Chondrocyte (in vitro differentiated cells): ENCODE data around the gene LLPH. TPM values are rescaled to one million over a fixed set of nuclear protein-coding genes. Genes with fewer than 3 reads are reported as not detected.

ENCODE experiments used
- DNase-seq: peaks from one replicate; pipeline ENCODE4 v3.0.0; 2021; ENCODE audit warnings: mixed read lengths, low spot score
- H3K27ac Mint-ChIP-seq: one replicate; pipeline ENCODE4 v1.8.0; 2021; ENCODE audit warnings: mild to moderate bottlenecking, moderate library complexity, mixed read lengths; ENCODE audit not compliant: unreplicated experiment
- H3K27me3 Mint-ChIP-seq: 2 replicates; pipeline ENCODE4 v1.8.0; 2021; ENCODE audit warnings: low read depth, mixed read lengths
- H3K36me3 Mint-ChIP-seq: 2 replicates; pipeline ENCODE4 v1.8.0; 2021; ENCODE audit warnings: low read depth, mixed read lengths
- H3K4me1 Mint-ChIP-seq: 2 replicates; pipeline ENCODE4 v1.8.0; 2021; ENCODE audit warnings: low read depth, mild to moderate bottlenecking, mixed read lengths
- H3K4me3 Mint-ChIP-seq: one replicate; pipeline ENCODE4 v1.8.0; 2021; ENCODE audit warnings: mild to moderate bottlenecking, moderate library complexity, mixed read lengths; ENCODE audit not compliant: unreplicated experiment
- H3K9me3 Mint-ChIP-seq: 2 replicates; pipeline ENCODE4 v1.8.0; 2021; ENCODE audit warnings: low read depth, mixed read lengths
- total RNA-seq: library from RNA; stranded (reverse); gene quantifications from 3 replicates; pipeline ENCODE4 v1.2.1, GENCODE V29; 2021
- TF ChIP-seq, protein P1 (sequence below): fragments of 200-600 bp; sonication (generic); IDR thresholded peaks from 2 replicates; pipeline ENCODE4 v1.5.0; 2021; ENCODE audit warnings: antibody characterized with exemption, mild to moderate bottlenecking, moderate library complexity

The LLPH gene
- total RNA-seq, 1 donor from 2014 or later = 22.8 TPM

DNA sequence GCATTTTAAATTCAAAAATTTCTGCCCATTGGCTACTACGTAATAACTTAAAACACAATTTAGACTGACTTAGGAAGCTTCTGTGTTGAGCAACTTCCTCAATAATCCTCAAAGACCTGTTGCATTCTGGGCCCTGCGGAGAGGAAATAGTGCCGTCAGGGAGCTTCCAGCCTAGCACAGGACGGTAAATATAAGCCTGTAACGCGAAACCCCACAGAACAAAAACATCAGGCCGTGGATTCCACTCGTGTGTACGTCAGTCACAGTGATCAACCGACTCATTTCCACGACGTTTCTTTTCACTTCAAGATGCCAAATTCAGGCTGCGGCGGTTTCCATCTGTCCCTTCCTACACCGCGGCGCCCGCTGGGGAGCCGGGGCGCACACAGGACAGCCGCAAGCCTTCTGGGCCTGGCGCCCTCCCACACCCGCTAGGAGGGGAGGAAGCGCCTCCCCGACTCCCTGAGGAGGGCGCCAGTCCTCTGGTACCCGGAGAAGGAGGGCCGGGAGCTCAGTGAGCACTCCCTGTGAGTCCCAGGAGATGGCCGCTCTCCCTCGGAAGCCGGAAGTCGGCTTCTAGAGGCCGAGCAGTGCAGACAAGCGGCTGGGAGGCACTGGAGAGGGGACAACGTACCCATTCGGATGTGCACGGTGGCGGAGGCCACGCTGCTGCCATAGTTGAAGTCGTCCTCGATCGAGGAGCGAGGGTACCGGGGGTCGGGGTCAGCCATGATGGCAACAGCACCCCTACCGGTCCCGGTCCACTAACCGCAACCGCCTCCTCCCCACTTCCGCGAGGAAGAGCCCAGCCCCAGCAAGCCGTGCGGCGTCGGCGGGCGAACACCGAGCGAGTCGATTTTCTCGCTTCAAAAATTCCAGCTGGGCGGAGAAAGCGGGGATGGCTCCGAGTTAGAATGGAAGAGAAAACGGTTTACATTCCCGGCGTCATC lies 38.9 kb upstream of the LLPH start, which contains the start of gene TMBIM4:
Gene TMBIM4, minus strand, starts transcription at position 776 of the 950 bp plus-strand sequence. Its CDS starts 45 bp downstream, at position 731.
- peaks cover 15% of the 10 kb centered on the region for H3K4me1 Mint-ChIP-seq
- DNase-seq = peak; percentile 92
- H3K4me3 Mint-ChIP-seq = peak within 1 kb of the TSS; percentile 88
- H3K27me3 Mint-ChIP-seq = no peaks in the 10 kb centered on the region
- peak within 1 kb of the TSS; percentile 98 for H3K27ac Mint-ChIP-seq
- TF ChIP-seq, protein P1, sequence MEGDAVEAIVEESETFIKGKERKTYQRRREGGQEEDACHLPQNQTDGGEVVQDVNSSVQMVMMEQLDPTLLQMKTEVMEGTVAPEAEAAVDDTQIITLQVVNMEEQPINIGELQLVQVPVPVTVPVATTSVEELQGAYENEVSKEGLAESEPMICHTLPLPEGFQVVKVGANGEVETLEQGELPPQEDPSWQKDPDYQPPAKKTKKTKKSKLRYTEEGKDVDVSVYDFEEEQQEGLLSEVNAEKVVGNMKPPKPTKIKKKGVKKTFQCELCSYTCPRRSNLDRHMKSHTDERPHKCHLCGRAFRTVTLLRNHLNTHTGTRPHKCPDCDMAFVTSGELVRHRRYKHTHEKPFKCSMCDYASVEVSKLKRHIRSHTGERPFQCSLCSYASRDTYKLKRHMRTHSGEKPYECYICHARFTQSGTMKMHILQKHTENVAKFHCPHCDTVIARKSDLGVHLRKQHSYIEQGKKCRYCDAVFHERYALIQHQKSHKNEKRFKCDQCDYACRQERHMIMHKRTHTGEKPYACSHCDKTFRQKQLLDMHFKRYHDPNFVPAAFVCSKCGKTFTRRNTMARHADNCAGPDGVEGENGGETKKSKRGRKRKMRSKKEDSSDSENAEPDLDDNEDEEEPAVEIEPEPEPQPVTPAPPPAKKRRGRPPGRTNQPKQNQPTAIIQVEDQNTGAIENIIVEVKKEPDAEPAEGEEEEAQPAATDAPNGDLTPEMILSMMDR = peak; percentile 70
- peaks cover 8% of the 10 kb centered on the region for H3K36me3 Mint-ChIP-seq
- peaks cover 14% of the 10 kb centered on the region for H3K9me3 Mint-ChIP-seq

DNA sequence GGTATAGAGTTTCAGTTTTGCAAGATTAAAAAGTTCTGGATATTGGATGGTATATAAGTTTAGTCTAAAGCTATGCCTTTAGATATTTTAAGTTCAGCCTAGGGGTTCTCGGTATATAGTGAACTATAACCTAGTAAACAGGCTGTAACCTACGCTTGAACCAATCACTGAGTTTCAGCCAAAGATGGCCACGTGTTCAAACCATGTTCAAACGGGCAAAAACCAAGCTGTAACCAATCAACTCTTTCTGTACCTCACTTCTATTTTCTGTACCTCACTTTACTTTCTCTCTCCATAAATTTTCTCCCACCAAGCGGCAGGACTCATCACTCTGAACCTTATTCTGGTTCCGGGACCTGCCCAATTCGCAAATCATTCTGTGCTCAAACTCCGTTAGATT lies 37.9 kb upstream of the LLPH start:
- Mint-ChIP-seq H3K36me3 (peaks cover 8% of the 10 kb centered on the region), H3K9me3 (peaks cover 16% of the 10 kb centered on the region), H3K27ac (peak overlapping the region; percentile 98), H3K27me3 (no peaks in the 10 kb centered on the region), H3K4me3 (peak overlapping the region; percentile 88), H3K4me1 (peaks cover 15% of the 10 kb centered on the region)
- TF ChIP-seq, protein P1 = no peak
- DNase-seq = no peak

DNA sequence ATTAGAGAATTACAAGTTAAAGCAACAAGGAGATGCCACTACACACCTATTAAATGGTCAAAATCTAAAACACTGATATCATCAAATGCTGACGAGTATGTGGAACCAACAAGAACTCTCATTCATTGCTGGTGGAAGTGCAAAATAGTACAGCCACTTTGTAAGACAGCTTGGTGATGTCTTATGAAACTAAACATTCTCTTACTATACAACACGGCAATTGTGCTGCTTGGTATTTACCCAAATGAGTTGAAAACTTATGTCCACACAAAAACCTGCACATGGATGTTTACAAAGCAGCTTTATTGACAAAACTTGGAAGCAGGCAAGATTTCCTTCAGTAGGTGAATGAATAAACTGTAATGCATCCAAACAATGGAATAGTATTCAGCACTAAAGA lies 36.0 kb upstream of the LLPH start:
- no peaks in the 10 kb centered on the region for H3K27me3 Mint-ChIP-seq
- peaks cover 8% of the 10 kb centered on the region for H3K36me3 Mint-ChIP-seq
- no peak for DNase-seq
- TF ChIP-seq, protein P1 = no peak
- H3K4me1 Mint-ChIP-seq = peaks cover 15% of the 10 kb centered on the region
- H3K9me3 Mint-ChIP-seq = peaks cover 16% of the 10 kb centered on the region
- no peak overlapping the region for H3K27ac Mint-ChIP-seq
- H3K4me3 Mint-ChIP-seq = no peak overlapping the region

DNA sequence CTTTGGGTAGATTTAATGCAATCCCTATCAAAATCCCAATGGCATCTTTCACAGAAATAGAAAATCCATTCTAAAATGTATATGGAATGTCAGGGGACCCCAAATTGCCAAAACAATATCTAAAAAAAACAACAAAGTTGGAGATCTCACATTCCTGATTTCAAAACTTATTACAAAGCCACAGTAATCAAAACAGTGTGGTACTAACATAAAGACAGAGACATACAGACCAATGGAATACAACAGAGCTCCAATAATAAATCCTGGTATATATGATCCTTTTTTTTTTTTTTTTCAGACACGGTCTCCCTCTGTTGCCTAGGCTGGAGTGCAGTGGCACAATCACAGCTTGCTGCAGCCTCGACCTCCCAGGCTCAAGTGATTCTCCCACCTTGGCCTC lies 34.6 kb upstream of the LLPH start:
- TF ChIP-seq, protein P1 = no peak
- H3K4me3 Mint-ChIP-seq = no peak overlapping the region
- H3K9me3 Mint-ChIP-seq = peaks cover 16% of the 10 kb centered on the region
- no peak for DNase-seq
- no peak overlapping the region for H3K27ac Mint-ChIP-seq
- no peaks in the 10 kb centered on the region for H3K27me3 Mint-ChIP-seq
- H3K4me1 Mint-ChIP-seq = peaks cover 15% of the 10 kb centered on the region
- H3K36me3 Mint-ChIP-seq = peaks cover 8% of the 10 kb centered on the region

DNA sequence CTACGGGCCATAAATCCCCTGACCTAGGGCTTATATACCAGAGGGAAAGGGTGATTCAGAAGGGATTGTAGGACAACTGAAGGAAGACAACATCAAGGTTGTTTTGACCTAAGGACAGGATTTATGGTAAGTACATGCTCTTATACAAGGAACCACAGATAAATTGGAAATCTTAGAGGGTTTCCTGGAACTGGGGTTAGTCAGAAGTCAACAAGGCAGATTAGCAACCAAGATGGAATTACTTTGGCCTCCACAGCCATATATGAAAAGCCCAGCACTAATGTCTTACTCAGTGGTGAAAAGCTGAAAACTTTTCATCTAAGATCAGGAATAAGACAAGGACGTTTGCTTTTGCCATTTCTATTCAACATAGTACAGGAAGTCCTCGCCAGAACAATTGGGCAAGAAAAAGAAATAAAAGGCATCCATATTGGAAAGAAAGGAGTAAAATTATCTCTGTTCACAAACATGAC lies 33.8 kb upstream of the LLPH start:
- peaks cover 8% of the 10 kb centered on the region for H3K36me3 Mint-ChIP-seq
- H3K27me3 Mint-ChIP-seq = no peaks in the 10 kb centered on the region
- H3K4me3 Mint-ChIP-seq = no peak overlapping the region
- peaks cover 16% of the 10 kb centered on the region for H3K9me3 Mint-ChIP-seq
- H3K27ac Mint-ChIP-seq = no peak overlapping the region
- no peak for DNase-seq
- peaks cover 15% of the 10 kb centered on the region for H3K4me1 Mint-ChIP-seq
- TF ChIP-seq, protein P1 = no peak
